ENCODE measurements around the gene C8A.

The C8A gene

GRCh38 chr1:56897150-56898004, 42.8 kb downstream of the C8A start:
- ATAC-seq: no peak

GRCh38 chr1:56898005-56898373, 43.4 kb downstream of the C8A start:
- ATAC-seq: no peak

- ATAC-seq: no peak
These were observed 44.3 kb downstream of the C8A start for GRCh38 chr1:56898879-56899278.

GRCh38 chr1:56901716-56902115, 47.1 kb downstream of the C8A start:
- ATAC-seq: no peak

GRCh38 chr1:56903778-56904177, 49.2 kb downstream of the C8A start:
- no peak for ATAC-seq

- no peak for ATAC-seq
These were observed 50.2 kb downstream of the C8A start for GRCh38 chr1:56904663-56905397.

GRCh38 chr1:56905667-56906066, 51.1 kb downstream of the C8A start:
- no peak for ATAC-seq

- ATAC-seq: no peak
These were observed 54.1 kb downstream of the C8A start for GRCh38 chr1:56908619-56909221.

- no peak for ATAC-seq
These were observed 55.9 kb downstream of the C8A start for GRCh38 chr1:56910441-56910985.

- ATAC-seq: no peak
These were observed 56.7 kb downstream of the C8A start for GRCh38 chr1:56911098-56911938.

- no peak for ATAC-seq
These were observed 57.7 kb downstream of the C8A start for GRCh38 chr1:56912325-56912724.

- no peak for ATAC-seq
These were observed 61.4 kb downstream of the C8A start for GRCh38 chr1:56915960-56916359.

GRCh38 chr1:56916630-56917029, 62.0 kb downstream of the C8A start:
- ATAC-seq: no peak

GRCh38 chr1:56917356-56917755, 62.8 kb downstream of the C8A start:
- no peak for ATAC-seq

- no peak for ATAC-seq
These were observed 66.0 kb downstream of the C8A start for GRCh38 chr1:56920591-56921001.

GRCh38 chr1:56921479-56921878, 66.9 kb downstream of the C8A start:
- no peak for ATAC-seq

- ATAC-seq: no peak
These were observed 67.5 kb downstream of the C8A start for GRCh38 chr1:56922070-56922469.

GRCh38 chr1:56922507-56922906, 67.9 kb downstream of the C8A start:
- ATAC-seq: no peak

- no peak for ATAC-seq
These were observed 68.6 kb downstream of the C8A start for GRCh38 chr1:56923201-56923600.

- ATAC-seq: no peak
These were observed 69.5 kb downstream of the C8A start for GRCh38 chr1:56924116-56924515.

GRCh38 chr1:56925193-56925592, 70.6 kb downstream of the C8A start:
- ATAC-seq: no peak

GRCh38 chr1:56927171-56927570, 72.6 kb downstream of the C8A start:
- no peak for ATAC-seq

GRCh38 chr1:56927986-56928385, 73.4 kb downstream of the C8A start:
- no peak for ATAC-seq
